ENCODE data around the gene NDFIP1.

NDFIP1 gene

GRCh38 chr5:142095035-142095434, 13.5 kb upstream of the NDFIP1 start:
- peak; percentile 41 for DNase-seq

GRCh38 chr5:142095651-142096330, 12.8 kb upstream of the NDFIP1 start:
- peak; percentile 92 for DNase-seq

- no peak for DNase-seq
These were observed 12.2 kb upstream of the NDFIP1 start for GRCh38 chr5:142096382-142096781.

- no peak for DNase-seq
These were observed 10.9 kb upstream of the NDFIP1 start for GRCh38 chr5:142097681-142098080.

- DNase-seq: no peak
These were observed 10.3 kb upstream of the NDFIP1 start for GRCh38 chr5:142098275-142098674.

GRCh38 chr5:142098931-142099330, 9.6 kb upstream of the NDFIP1 start:
- DNase-seq: no peak

GRCh38 chr5:142100307-142100706, 8.3 kb upstream of the NDFIP1 start:
- DNase-seq: no peak

- DNase-seq: no peak
These were observed 5.4 kb upstream of the NDFIP1 start for GRCh38 chr5:142102980-142103740.

- peak; percentile 76 for DNase-seq
These were observed 4.1 kb upstream of the NDFIP1 start for GRCh38 chr5:142104491-142104890.

- no peak for DNase-seq
These were observed 2.5 kb upstream of the NDFIP1 start for GRCh38 chr5:142106061-142106460.

GRCh38 chr5:142107036-142107735, 1.4 kb upstream of the NDFIP1 start:
- no peak for DNase-seq

GRCh38 chr5:142107736-142108431, 695 bp upstream of the NDFIP1 start:
- DNase-seq: no peak

- peak; percentile 51 for DNase-seq
These were observed 909 bp downstream of the NDFIP1 start for GRCh38 chr5:142109331-142110045.

GRCh38 chr5:142110046-142110531, 1.5 kb downstream of the NDFIP1 start:
- no peak for DNase-seq

- DNase-seq: no peak
These were observed 2.6 kb downstream of the NDFIP1 start for GRCh38 chr5:142110988-142111687.

GRCh38 chr5:142114687-142115086, 6.1 kb downstream of the NDFIP1 start:
- DNase-seq: no peak

GRCh38 chr5:142115937-142116614, 7.5 kb downstream of the NDFIP1 start:
- no peak for DNase-seq

- no peak for DNase-seq
These were observed 9.1 kb downstream of the NDFIP1 start for GRCh38 chr5:142117579-142118151.

GRCh38 chr5:142118155-142118686, 9.6 kb downstream of the NDFIP1 start:
- DNase-seq: no peak

GRCh38 chr5:142119051-142119625, 10.6 kb downstream of the NDFIP1 start:
- DNase-seq: no peak
